Measurements from ENCODE around the gene GPSM3.

GPSM3 gene

DNA sequence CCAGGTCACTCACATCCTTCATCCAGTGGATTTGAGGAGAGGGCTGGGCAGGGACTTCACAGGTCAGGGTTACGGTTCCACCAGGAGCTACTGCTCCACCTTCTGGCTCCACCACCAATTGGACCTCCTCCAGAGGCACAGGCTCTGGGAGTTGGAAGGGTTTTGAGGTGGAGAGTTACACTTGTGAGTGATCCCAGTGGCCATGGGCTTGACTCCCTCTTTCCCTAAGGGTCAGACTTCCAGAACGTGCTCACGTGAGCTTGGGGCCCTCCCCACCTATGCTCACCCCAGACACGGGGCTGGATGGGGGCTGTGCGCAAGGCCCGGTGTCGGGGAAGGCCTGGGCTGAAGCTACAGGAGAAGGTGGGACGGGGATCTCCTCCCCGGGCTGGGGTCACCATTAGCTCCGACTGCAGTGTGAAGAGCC is 9.9 kb downstream of the GPSM3 start:
- Histone ChIP-seq H3K27me3 (replicated peaks) (no peaks in the 10 kb centered on the region), H3K36me3 (replicated peaks) (peaks cover 46% of the 10 kb centered on the region), H3K27ac (no peak overlapping the region), H3K4me3 (ENCODE audit: low read depth, low read length) (no peak overlapping the region)
- in situ Hi-C loops (cut with HindIII; ENCODE audit: low pct_ligation_motif_present, low sequenced_read_pairs) = loop anchor here (10.0 kb wide), 1 partner anchor 58 kb away; the partner anchor contains the start of gene ATF6B
- TF ChIP-seq, protein P1, sequence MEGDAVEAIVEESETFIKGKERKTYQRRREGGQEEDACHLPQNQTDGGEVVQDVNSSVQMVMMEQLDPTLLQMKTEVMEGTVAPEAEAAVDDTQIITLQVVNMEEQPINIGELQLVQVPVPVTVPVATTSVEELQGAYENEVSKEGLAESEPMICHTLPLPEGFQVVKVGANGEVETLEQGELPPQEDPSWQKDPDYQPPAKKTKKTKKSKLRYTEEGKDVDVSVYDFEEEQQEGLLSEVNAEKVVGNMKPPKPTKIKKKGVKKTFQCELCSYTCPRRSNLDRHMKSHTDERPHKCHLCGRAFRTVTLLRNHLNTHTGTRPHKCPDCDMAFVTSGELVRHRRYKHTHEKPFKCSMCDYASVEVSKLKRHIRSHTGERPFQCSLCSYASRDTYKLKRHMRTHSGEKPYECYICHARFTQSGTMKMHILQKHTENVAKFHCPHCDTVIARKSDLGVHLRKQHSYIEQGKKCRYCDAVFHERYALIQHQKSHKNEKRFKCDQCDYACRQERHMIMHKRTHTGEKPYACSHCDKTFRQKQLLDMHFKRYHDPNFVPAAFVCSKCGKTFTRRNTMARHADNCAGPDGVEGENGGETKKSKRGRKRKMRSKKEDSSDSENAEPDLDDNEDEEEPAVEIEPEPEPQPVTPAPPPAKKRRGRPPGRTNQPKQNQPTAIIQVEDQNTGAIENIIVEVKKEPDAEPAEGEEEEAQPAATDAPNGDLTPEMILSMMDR (IDR thresholded peaks at IDR 0.05; ENCODE audit: low read depth, low read length, missing control alignments) = no peak
- no peak for DNase-seq

DNA sequence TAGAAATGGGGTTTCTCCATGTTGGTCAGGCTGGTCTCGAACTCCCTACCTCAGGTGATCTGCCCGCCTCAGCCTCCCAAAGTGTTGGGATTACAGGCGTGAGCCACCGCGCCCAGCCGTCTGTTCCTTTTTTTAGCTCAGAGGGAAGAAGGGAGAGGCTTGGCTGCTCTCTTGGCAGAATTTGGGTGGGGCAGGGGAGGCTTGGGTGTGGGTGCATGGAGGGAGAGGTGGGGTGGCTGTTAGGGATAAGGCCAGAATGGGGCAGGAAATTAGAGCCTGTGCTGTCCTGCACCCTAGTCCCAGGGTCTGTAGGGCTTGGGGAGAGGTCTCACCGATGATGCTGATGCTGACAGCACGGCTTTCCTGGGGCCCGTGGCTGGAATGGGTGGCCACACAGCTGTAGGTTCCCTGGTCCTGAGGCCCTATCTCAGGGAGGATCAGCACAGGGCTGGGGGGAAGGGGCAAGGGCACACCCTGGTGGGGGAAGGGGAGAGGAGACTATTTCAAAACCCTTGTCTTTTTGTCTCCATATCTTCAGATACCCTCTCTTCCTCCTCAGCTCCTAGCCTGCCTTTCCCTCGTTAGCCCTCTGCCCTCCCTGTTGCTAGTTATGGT is 10.4 kb downstream of the GPSM3 start:
- TF ChIP-seq, protein P1 (IDR thresholded peaks at IDR 0.05; ENCODE audit: low read depth, low read length, missing control alignments) = no peak
- Histone ChIP-seq H3K27me3 (replicated peaks) (no peaks in the 10 kb centered on the region), H3K27ac (no peak overlapping the region), H3K4me3 (ENCODE audit: low read depth, low read length) (no peak overlapping the region), H3K36me3 (replicated peaks) (peaks cover 41% of the 10 kb centered on the region)
- DNase-seq = no peak
- in situ Hi-C loops (cut with HindIII; ENCODE audit: low pct_ligation_motif_present, low sequenced_read_pairs) = loop anchor here (10.0 kb wide), 1 partner anchor 57 kb away; the partner anchor contains the start of gene ATF6B

DNA sequence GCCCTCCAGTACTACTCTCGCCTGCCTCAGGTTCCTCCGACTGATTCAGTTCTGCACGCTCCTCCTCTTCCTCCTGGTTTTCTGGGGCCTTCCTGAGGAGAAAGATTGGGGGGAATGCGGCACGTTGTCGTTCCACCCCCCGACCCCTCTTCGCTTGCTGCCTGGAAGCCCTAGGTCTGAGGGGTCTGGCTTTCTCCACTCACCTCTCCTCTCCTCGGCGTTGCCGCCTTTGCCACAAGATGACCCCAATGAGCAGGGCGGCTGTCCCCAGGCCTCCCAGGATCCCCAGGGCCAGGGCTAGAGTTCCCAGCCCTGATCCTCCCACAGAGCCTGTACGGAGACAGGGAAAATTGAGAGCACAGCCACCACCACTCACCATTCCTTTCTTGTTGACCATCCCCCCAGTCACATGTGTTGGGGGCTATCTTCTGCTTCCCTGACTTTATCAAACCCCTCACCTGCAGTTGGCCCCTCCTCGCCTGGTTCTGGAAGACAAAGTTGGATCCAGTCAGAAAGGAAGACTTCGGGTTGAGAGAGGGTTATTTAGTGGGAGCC is 11.2 kb downstream of the GPSM3 start:
- in situ Hi-C loops (cut with HindIII; ENCODE audit: low pct_ligation_motif_present, low sequenced_read_pairs) = loop anchor here (10.0 kb wide), 1 partner anchor 56 kb away; the partner anchor contains the start of gene ATF6B
- H3K4me3 ChIP-seq (ENCODE audit: low read depth, low read length) = no peak overlapping the region
- TF ChIP-seq, protein P1 (IDR thresholded peaks at IDR 0.05; ENCODE audit: low read depth, low read length, missing control alignments) = no peak
- DNase-seq = no peak
- H3K27me3 ChIP-seq (replicated peaks) = no peaks in the 10 kb centered on the region
- no peak overlapping the region for H3K27ac ChIP-seq
- peaks cover 33% of the 10 kb centered on the region for H3K36me3 ChIP-seq (replicated peaks)

DNA sequence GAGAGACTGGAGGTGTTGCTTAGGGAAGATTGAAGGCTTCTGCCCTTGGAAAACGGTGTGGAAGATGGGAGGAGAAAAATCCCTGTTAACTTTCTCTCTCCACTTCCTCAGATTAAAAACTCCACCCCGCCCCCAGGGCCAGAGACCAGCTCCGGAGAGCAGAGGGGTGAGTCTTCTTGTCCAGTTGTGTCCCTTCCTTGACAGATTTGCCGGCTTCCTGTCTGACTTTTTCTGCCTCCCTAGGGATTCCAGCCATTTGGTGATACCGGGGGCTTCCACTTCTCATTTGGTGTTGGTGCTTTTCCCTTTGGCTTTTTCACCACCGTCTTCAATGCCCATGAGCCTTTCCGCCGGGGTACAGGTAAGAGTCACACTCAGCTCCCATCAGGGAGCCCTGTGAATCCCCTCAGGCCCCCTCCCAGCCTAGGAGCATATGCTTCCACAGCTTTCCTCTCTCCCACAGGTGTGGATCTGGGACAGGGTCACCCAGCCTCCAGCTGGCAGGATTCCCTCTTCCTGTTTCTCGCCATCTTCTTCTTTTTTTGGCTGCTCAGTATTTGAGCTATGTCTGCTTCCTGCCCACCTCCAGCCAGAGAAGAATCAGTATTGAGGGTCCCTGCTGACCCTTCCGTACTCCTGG is 12.6 kb downstream of the GPSM3 start:
- Histone ChIP-seq H3K4me3 (ENCODE audit: low read depth, low read length) (no peak overlapping the region), H3K27ac (no peak overlapping the region), H3K36me3 (replicated peaks) (peaks cover 29% of the 10 kb centered on the region), H3K27me3 (replicated peaks) (no peaks in the 10 kb centered on the region)
- in situ Hi-C loops (cut with HindIII; ENCODE audit: low pct_ligation_motif_present, low sequenced_read_pairs) = loop anchor here (10.0 kb wide), 1 partner anchor 55 kb away; the partner anchor contains the start of gene ATF6B
- TF ChIP-seq, protein P1 (IDR thresholded peaks at IDR 0.05; ENCODE audit: low read depth, low read length, missing control alignments) = no peak
- DNase-seq = no peak

DNA sequence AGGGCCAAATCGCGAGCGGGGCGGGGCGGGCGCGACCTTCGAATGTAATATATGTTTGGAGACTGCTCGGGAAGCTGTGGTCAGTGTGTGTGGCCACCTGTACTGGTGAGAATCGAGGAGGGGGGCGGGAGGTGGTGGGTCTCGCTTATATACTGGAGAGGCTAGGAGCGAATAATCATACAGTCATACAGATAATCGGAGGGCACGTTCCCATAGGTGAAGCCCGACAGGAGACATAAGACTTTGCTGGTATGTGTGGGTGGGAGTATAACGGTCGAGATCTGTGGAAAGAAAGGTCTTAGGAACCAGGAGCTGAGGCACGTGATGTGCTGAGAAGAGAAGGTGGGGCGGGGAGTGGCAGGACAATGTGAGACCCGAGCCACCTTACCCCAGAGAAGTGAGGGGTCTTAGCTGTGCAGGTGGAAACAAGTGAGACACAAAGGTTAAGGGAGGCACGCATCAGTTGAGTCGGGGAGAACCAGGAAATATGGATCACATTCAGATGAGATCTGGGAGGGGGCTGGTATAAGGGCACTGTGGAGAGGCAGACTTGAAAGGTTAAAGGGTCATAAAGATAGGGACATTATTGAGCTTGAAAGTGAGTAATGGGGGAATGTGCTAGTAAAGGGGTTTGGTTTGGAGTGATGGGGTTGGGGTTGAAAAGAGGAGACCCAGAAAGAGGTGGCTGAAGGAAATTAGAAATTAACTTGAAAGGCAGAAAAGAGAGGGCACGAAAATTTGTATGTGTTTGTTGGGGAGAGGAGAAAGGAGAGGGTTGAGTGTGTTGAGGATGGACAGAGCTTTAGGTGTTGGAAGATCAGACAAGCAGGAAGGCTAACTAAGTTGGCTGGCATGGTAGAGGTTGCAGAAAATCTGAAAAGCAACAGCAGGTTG is 13.6 kb downstream of the GPSM3 start:
- Histone ChIP-seq H3K27me3 (replicated peaks) (no peaks in the 10 kb centered on the region), H3K4me3 (ENCODE audit: low read depth, low read length) (peak overlapping the region; percentile 95), H3K36me3 (replicated peaks) (peaks cover 23% of the 10 kb centered on the region), H3K27ac (peak overlapping the region; percentile 88)
- in situ Hi-C loops (cut with HindIII; ENCODE audit: low pct_ligation_motif_present, low sequenced_read_pairs) = no loop called here
- TF ChIP-seq, protein P1 (IDR thresholded peaks at IDR 0.05; ENCODE audit: low read depth, low read length, missing control alignments) = no peak
- no peak for DNase-seq

Measured in brain microvascular endothelial cell (primary cell).